Measurements from ENCODE around the gene ABHD15.
A peak's percentile ranks its signal among the peaks of the same experiment; 100 is the strongest.

The ABHD15 gene

GRCh38 chr17:29597361-29598172 is 30.7 kb upstream of the ABHD15 start:
- no peaks in the 10 kb centered on the region for H3K9me3 Mint-ChIP-seq (ENCODE audit: low read depth)

GRCh38 chr17:29596811-29597210 is 30.0 kb upstream of the ABHD15 start:
- Mint-ChIP-seq H3K27ac (no peak overlapping the region), H3K27me3 (no peaks in the 10 kb centered on the region), H3K4me1 (ENCODE audit: low read depth) (peaks cover 20% of the 10 kb centered on the region), H3K4me3 (no peak overlapping the region), H3K36me3 (no peaks in the 10 kb centered on the region), H3K9me3 (ENCODE audit: low read depth) (no peaks in the 10 kb centered on the region)

More at GRCh38 chr17:29597361-29598172, 30.7 kb upstream of the ABHD15 start:
- H3K4me3 Mint-ChIP-seq = no peak overlapping the region
- no peaks in the 10 kb centered on the region for H3K27me3 Mint-ChIP-seq
- no peak overlapping the region for H3K27ac Mint-ChIP-seq
- peaks cover 12% of the 10 kb centered on the region for H3K4me1 Mint-ChIP-seq (ENCODE audit: low read depth)
- no peaks in the 10 kb centered on the region for H3K36me3 Mint-ChIP-seq

- Mint-ChIP-seq H3K4me3 (no peak overlapping the region), H3K27me3 (no peaks in the 10 kb centered on the region), H3K9me3 (ENCODE audit: low read depth) (no peaks in the 10 kb centered on the region), H3K36me3 (no peaks in the 10 kb centered on the region), H3K4me1 (ENCODE audit: low read depth) (peaks cover 25% of the 10 kb centered on the region), H3K27ac (no peak overlapping the region)
These were observed 29.3 kb upstream of the ABHD15 start for GRCh38 chr17:29595943-29596774.

- Mint-ChIP-seq H3K4me3 (peak overlapping the region; percentile 79), H3K4me1 (ENCODE audit: low read depth) (peaks cover 32% of the 10 kb centered on the region), H3K36me3 (no peaks in the 10 kb centered on the region), H3K27me3 (no peaks in the 10 kb centered on the region), H3K9me3 (ENCODE audit: low read depth) (no peaks in the 10 kb centered on the region), H3K27ac (no peak overlapping the region)
These were observed 28.5 kb upstream of the ABHD15 start for GRCh38 chr17:29595107-29595942.

- Mint-ChIP-seq H3K36me3 (no peaks in the 10 kb centered on the region), H3K27ac (no peak overlapping the region), H3K9me3 (ENCODE audit: low read depth) (no peaks in the 10 kb centered on the region), H3K4me3 (peak overlapping the region; percentile 79), H3K4me1 (ENCODE audit: low read depth) (peaks cover 37% of the 10 kb centered on the region), H3K27me3 (no peaks in the 10 kb centered on the region)
These were observed 27.8 kb upstream of the ABHD15 start for GRCh38 chr17:29594519-29595090.

GRCh38 chr17:29593591-29594518 is 27.0 kb upstream of the ABHD15 start:
- Mint-ChIP-seq H3K27ac (no peak overlapping the region), H3K36me3 (no peaks in the 10 kb centered on the region), H3K4me3 (peak overlapping the region; percentile 79), H3K9me3 (ENCODE audit: low read depth) (no peaks in the 10 kb centered on the region), H3K27me3 (no peaks in the 10 kb centered on the region), H3K4me1 (ENCODE audit: low read depth) (peaks cover 37% of the 10 kb centered on the region)

- H3K27me3 Mint-ChIP-seq = no peaks in the 10 kb centered on the region
- peak within 1 kb of the TSS; percentile 90 for H3K4me3 Mint-ChIP-seq
- no peaks in the 10 kb centered on the region for H3K36me3 Mint-ChIP-seq
These were observed 26.2 kb upstream of the ABHD15 start, which contains the start of gene ANKRD13B for GRCh38 chr17:29592850-29593551. ANKRD13B (plus strand) TSS chr17:29593132; CDS start chr17:29593622, 490 bp downstream.

GRCh38 chr17:29591737-29592608 is 25.1 kb upstream of the ABHD15 start:
- Mint-ChIP-seq H3K4me3 (peak overlapping the region; percentile 90), H3K36me3 (no peaks in the 10 kb centered on the region), H3K27me3 (no peaks in the 10 kb centered on the region), H3K27ac (peak overlapping the region; percentile 79), H3K9me3 (ENCODE audit: low read depth) (no peaks in the 10 kb centered on the region), H3K4me1 (ENCODE audit: low read depth) (peaks cover 48% of the 10 kb centered on the region)

More at GRCh38 chr17:29592850-29593551, 26.2 kb upstream of the ABHD15 start, which contains the start of gene ANKRD13B:
- H3K9me3 Mint-ChIP-seq (ENCODE audit: low read depth) = no peaks in the 10 kb centered on the region
- peaks cover 40% of the 10 kb centered on the region for H3K4me1 Mint-ChIP-seq (ENCODE audit: low read depth)
- no peak within 1 kb of the TSS for H3K27ac Mint-ChIP-seq

GRCh38 chr17:29591146-29591736 is 24.4 kb upstream of the ABHD15 start:
- peaks cover 54% of the 10 kb centered on the region for H3K4me1 Mint-ChIP-seq (ENCODE audit: low read depth)
- peak overlapping the region; percentile 90 for H3K4me3 Mint-ChIP-seq
- H3K27me3 Mint-ChIP-seq = no peaks in the 10 kb centered on the region
- peak overlapping the region; percentile 79 for H3K27ac Mint-ChIP-seq
- no peaks in the 10 kb centered on the region for H3K9me3 Mint-ChIP-seq (ENCODE audit: low read depth)
- no peaks in the 10 kb centered on the region for H3K36me3 Mint-ChIP-seq

- H3K27me3 Mint-ChIP-seq = no peaks in the 10 kb centered on the region
- peak overlapping the region; percentile 90 for H3K4me3 Mint-ChIP-seq
- H3K36me3 Mint-ChIP-seq = no peaks in the 10 kb centered on the region
- H3K4me1 Mint-ChIP-seq (ENCODE audit: low read depth) = peaks cover 61% of the 10 kb centered on the region
- H3K9me3 Mint-ChIP-seq (ENCODE audit: low read depth) = no peaks in the 10 kb centered on the region
- peak overlapping the region; percentile 92 for H3K27ac Mint-ChIP-seq
These were observed 23.7 kb upstream of the ABHD15 start for GRCh38 chr17:29590411-29591145.

- Mint-ChIP-seq H3K27me3 (no peaks in the 10 kb centered on the region), H3K36me3 (no peaks in the 10 kb centered on the region), H3K4me1 (ENCODE audit: low read depth) (peaks cover 61% of the 10 kb centered on the region), H3K4me3 (peak within 1 kb of the TSS; percentile 97), H3K27ac (peak within 1 kb of the TSS; percentile 92), H3K9me3 (ENCODE audit: low read depth) (no peaks in the 10 kb centered on the region)
These were observed 22.9 kb upstream of the ABHD15 start, which contains the start of gene GIT1 for GRCh38 chr17:29589524-29590410. GIT1 (minus strand) TSS chr17:29589648; CDS start chr17:29589378, 270 bp downstream.
